Stimulated activated CD8-positive, alpha-beta memory T cell treated with anti-CD3 and anti-CD28 coated beads, Interleukin-7, amount 100 ng/mL, for 1 hour (primary cell): Measurements from ENCODE around the gene C11orf42.
A peak's percentile ranks its signal among the peaks of the same experiment; 100 is the strongest.
"Not testable (repeated sequence)": the region's sequence is repeated elsewhere in the genome, so short reads cannot be mapped to it uniquely, and the experiment has no call there.

Experiments used
- DNase-seq, 2 donors: peaks; one replicate each; pipeline ENCODE4 v3.0.0-alpha.2; 2020; ENCODE audit warnings: low read depth in 2 of 2

The C11orf42 gene

GRCh38 chr11:6223854-6224253 is 18.5 kb downstream of the C11orf42 start:
- DNase-seq, result no peak

GRCh38 chr11:6224421-6224820 is 19.1 kb downstream of the C11orf42 start:
- DNase-seq, result no peak

- no peak for DNase-seq
Observed at GRCh38 chr11:6225024-6225423, 19.7 kb downstream of the C11orf42 start.

GRCh38 chr11:6225896-6226295 is 20.5 kb downstream of the C11orf42 start:
- DNase-seq, result no peak

- no peak for DNase-seq
Observed at GRCh38 chr11:6228520-6228919, 23.2 kb downstream of the C11orf42 start.

DNA sequence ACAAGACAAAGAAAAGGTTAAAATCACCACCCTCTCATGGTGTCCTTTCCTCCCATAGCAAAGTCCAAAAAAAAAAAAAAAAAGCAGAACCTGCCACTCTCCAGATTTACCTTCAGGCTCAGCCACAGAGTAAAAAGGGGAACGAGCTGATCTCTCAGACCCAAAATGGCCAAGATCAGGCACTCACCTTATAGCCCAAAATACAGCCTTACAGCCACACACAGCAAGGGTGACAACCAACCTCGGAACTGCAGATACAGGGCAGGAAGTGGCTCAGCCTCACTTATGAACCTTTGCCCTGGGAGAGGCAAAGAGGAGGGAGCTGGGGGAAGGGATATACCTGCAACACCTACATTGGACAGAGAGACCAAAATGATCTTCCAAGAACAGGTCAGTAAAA is 24.6 kb downstream of the C11orf42 start:
- no peak for DNase-seq

GRCh38 chr11:6232899-6233298 is 27.5 kb downstream of the C11orf42 start:
- no peak for DNase-seq

DNA sequence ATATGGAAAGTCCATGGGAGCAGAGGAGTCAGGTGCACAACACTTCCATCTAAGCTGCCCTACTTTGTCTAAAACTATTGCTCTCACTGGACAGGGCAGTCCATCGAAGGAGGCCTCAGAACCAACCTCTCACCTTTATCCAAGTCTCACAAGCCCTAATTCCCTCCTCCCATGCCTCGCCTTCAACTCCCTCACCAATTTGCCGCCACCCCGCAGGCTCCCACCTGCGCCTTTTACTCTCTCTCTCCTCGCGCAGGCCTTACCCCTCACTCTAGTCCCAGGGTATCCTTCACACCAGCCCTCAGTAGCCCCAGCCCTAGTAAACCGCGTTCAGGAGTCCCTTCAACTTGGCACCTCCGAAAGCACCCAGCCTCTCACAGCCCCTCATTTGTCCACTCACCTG is 28.6 kb downstream of the C11orf42 start:
- DNase-seq, result no peak

- peak; percentile 96 to 99 for DNase-seq
Observed at GRCh38 chr11:6234387-6235107, 29.2 kb downstream of the C11orf42 start, which contains the start of gene FHIP1B. TSS of gene FHIP1B (minus strand) at chr11:6234636. CDS start at chr11:6224516, 10,120 bp downstream.

- DNase-seq, result no peak
Observed at GRCh38 chr11:6237266-6237665, 31.9 kb downstream of the C11orf42 start.

DNA sequence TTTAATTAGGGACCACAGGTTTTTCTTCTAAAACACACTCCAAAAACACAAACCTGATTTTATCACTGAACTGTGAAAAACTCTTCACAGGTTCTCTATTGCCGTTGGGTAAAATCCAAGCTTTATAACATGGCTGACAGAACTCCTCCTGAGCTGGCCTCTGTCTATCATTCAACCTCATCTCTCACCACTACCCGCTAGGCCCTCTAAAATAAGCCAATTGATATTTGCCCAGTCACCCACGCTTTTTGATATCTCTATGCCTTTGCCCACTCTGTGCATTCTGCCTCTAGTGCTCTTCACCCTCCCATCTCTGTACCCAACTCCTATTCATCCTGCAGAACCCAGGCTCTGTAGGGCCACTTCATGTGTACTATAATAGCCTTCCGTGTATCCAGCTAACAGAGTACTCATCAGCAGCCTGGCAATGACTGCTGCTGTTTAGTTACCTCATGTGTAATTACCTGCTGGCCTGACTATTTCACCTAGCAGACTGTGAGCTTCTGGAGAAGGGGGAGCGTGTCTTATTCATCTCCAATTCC is 32.5 kb downstream of the C11orf42 start:
- no peak for DNase-seq

DNA sequence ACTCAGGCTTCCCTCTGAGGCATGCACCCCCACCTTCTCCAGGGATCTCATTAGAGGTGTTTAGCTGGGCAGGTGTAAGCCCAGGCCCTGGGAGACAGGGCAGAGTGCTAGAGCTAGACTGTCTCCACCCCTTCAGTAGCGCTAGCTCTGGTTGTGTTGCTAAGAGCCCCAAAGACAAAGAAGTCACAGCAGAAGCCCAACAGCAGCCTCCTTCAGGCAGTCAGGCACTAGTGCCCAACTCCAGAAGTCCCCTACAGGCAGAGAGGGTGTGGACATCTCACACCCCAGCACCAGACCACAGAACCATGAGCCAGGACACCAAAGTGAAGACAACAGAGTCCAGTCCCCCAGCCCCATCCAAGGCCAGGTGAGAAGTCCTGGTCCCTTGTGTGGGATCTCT is 33.5 kb downstream of the C11orf42 start, which contains the start of gene CNGA4:
Gene CNGA4, plus strand, starts transcription at position 188 of the 400 bp plus-strand sequence. Its CDS starts 118 bp downstream, at position 306.
- no peak for DNase-seq

DNA sequence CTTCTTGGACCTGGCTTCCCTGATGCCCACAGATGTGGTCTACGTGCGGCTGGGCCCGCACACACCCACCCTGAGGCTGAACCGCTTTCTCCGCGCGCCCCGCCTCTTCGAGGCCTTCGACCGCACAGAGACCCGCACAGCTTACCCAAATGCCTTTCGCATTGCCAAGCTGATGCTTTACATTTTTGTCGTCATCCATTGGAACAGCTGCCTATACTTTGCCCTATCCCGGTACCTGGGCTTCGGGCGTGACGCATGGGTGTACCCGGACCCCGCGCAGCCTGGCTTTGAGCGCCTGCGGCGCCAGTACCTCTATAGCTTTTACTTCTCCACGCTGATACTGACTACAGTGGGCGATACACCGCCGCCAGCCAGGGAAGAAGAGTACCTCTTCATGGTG is 34.8 kb downstream of the C11orf42 start:
- DNase-seq, result no peak

- DNase-seq, result no peak
Observed at GRCh38 chr11:6240781-6241180, 35.4 kb downstream of the C11orf42 start.

DNA sequence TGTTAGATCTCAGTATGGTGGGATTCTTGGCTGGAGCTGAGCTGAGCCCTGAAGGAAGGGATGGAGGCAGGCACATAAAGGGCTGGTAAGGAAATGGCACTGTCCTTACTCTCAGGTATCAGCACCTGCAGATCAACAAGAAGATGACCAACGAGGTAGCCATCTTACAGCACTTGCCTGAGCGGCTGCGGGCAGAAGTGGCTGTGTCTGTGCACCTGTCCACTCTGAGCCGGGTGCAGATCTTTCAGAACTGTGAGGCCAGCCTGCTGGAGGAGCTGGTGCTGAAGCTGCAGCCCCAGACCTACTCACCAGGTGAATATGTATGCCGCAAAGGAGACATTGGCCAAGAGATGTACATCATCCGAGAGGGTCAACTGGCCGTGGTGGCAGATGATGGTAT is 36.0 kb downstream of the C11orf42 start:
- DNase-seq, result no peak

DNA sequence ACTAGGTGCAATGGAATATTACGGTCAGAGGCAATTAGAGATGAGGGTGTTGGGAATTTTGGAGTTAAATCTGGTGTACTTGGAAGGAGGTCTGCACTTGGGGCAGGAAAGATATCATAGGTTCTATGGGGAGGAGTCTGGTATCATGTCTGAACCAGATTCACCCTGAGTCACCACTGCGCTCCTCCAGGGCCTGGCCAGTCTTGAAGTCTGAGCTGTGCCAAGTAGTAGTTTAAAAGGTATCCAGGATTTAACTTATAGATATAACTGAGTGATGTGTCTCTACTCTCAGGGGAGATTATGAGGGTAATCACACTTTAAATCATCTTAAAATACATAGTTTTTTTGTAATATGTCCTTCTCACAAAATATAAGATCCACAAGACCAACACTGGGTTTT is 40.2 kb downstream of the C11orf42 start:
- DNase-seq, result no peak

GRCh38 chr11:6248248-6248647 is 42.9 kb downstream of the C11orf42 start:
- DNase-seq, result no peak

- not testable (repeated sequence) for DNase-seq
Observed at GRCh38 chr11:6248897-6249296, 43.5 kb downstream of the C11orf42 start.

DNA sequence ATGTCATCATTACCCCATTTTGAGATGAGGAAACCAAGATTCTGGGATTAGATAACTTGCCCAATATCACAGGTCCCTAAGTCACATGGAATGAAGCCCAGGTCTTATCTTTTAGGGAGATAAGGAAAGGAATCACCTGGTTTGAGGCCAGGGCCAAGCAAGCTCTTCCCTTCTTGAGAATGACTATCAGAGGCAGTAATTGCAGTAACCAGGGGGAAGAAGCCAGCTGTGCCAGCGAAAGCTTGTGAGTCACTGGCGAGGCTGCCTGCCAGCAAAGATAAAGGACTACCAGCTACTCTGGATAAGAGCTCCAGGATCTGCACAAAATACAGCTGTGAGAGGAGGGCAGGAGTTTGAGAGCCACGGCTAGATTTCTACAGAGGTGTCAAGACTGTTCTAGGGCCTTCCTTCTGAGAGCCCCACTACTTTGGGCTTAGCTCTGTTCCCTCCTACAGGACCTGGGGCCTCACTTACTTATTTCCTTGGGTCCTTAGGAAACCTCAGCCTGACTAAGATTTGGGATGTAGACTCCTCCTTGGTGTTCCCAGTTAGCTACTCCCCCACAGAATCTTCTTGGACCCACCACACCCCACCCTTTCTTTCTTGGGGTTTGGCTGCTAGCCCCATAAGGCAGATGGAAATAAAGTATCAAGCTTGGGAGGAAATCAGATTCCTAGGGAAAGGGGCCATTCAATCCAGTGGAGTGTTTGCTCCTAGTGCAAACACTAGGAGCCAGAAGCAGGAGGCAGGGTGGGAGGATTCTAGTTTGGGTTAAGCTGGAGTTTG is 44.6 kb downstream of the C11orf42 start:
- DNase-seq, result no peak

- no peak for DNase-seq
Observed at GRCh38 chr11:6251120-6251733, 45.9 kb downstream of the C11orf42 start.

- no peak for DNase-seq
Observed at GRCh38 chr11:6251990-6252473, 46.7 kb downstream of the C11orf42 start.

- no peak for DNase-seq
Observed at GRCh38 chr11:6253197-6253596, 47.8 kb downstream of the C11orf42 start.
